Neural progenitor cell (in vitro differentiated cells): ENCODE data around the gene RPTOR.

Experiments
- EZH2 ChIP-seq: fragments of 200-600 bp; sonication (generic); IDR thresholded peaks from 2 replicates; pipeline ENCODE4 v1.6.1; 2017; ENCODE audit warnings: antibody characterized with exemption, mild to moderate bottlenecking, moderate library complexity
- EZH2phosphoT487 ChIP-seq: fragments of 200-600 bp; sonication (generic); IDR thresholded peaks from 2 replicates; pipeline ENCODE4 v1.6.1; 2017; ENCODE audit warnings: antibody characterized with exemption

GRCh38 chr17:80995131-80995530 lies 450.5 kb downstream of the RPTOR start:
- TF ChIP-seq EZH2 (no peak), EZH2phosphoT487 (no peak)
